ENCODE results near the gene ESPN. TPM values are rescaled to one million over a fixed set of nuclear protein-coding genes. Genes with fewer than 3 reads are reported as not detected.

ESPN gene
- polyA plus RNA-seq, 1 donor (not counting 4 experiments of a cell fraction or from before 2014, with no cell fraction given), result 0.47 TPM

DNA sequence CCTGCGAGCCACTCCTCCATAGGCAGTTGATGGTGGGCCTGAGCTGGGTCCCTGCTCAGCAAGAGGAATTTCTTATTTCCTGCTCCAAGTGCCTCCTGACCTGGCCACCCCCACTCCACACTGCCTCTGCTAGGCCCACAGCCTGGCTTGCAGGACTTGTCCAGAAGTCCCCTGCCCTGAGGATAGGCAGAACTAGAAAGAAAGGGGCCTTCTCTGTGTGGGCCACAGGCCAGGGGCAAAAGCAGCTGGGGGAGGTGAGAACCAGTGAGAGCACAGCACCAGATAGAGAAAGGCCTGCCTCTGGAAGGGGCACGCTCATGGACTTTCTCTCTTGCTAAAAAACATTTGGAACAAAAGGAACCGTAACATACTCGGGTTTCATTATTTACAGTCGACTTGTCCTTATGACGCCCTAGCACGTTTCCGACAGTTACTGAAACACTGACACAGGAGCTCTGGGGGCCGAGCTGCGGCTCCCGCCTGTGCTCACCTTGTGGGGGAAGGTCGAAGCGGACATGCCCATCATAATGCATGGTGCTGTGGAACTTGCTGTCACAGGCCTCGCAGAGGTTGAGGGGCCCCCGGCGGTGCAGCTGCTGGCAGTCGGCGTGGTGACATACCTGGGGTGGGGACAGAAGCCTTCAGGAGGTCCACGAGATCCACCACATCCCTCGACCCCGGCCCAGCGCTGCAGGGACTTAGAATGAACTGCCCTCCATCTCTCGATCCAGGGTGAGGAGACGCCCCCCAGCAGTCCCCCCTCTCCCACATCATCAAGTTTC lies 52.7 kb downstream of the ESPN start:
- Histone ChIP-seq H3K4me1 (ENCODE audit: control insufficient read depth, extremely low read depth, insufficient read depth, low read length) (peaks cover 10% of the 10 kb centered on the region), H3K79me2 (ENCODE audit: control insufficient read depth, insufficient read depth, low read length) (no peaks in the 10 kb centered on the region), H3K9ac (ENCODE audit: control insufficient read depth, extremely low read depth, insufficient read depth, low read length) (no peak overlapping the region), H3K9me3 (ENCODE audit: control insufficient read depth, low read depth, low read length) (no peaks in the 10 kb centered on the region), H3K36me3 (ENCODE audit: control insufficient read depth in 2 of 2, extremely low read depth in 1 of 2, insufficient read depth in 2 of 2, low read length in 2 of 2) (peaks cover 21 to 24% of the 10 kb centered on the region in 2 experiments), H3K4me2 (ENCODE audit: control insufficient read depth, extremely low read depth, insufficient read depth, low read depth, low read length) (no peak overlapping the region), H3K27me3 (ENCODE audit: control insufficient read depth, extremely low read depth, insufficient read depth, low read length) (no peaks in the 10 kb centered on the region), H3K27ac (ENCODE audit: control insufficient read depth, insufficient read depth, low read length) (no peak overlapping the region), H3K9me1 (ENCODE audit: control insufficient read depth, extremely low read depth, insufficient read depth, low read length) (peaks cover 2% of the 10 kb centered on the region), H4K20me1 (ENCODE audit: control insufficient read depth, extremely low read depth, insufficient read depth, low read length) (no peaks in the 10 kb centered on the region), H3K4me3 (ENCODE audit: control insufficient read depth in 2 of 3, extremely low read depth in 1 of 3, insufficient read depth in 2 of 3, low read depth in 1 of 3, low read length in 3 of 3) (no peak overlapping the region), H2AFZ (ENCODE audit: control insufficient read depth, low read length) (no peak overlapping the region)
- dilution Hi-C loops (cut with MboI; ENCODE audit: extremely low pct_ligation_motif_present, low sequenced_read_pairs), result no loop called here
- FAIRE-seq, result no peak
- DNase-seq (ENCODE audit: low read depth, low spot score), result no peak
- TF ChIP-seq, protein P1, sequence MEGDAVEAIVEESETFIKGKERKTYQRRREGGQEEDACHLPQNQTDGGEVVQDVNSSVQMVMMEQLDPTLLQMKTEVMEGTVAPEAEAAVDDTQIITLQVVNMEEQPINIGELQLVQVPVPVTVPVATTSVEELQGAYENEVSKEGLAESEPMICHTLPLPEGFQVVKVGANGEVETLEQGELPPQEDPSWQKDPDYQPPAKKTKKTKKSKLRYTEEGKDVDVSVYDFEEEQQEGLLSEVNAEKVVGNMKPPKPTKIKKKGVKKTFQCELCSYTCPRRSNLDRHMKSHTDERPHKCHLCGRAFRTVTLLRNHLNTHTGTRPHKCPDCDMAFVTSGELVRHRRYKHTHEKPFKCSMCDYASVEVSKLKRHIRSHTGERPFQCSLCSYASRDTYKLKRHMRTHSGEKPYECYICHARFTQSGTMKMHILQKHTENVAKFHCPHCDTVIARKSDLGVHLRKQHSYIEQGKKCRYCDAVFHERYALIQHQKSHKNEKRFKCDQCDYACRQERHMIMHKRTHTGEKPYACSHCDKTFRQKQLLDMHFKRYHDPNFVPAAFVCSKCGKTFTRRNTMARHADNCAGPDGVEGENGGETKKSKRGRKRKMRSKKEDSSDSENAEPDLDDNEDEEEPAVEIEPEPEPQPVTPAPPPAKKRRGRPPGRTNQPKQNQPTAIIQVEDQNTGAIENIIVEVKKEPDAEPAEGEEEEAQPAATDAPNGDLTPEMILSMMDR (optimal IDR thresholded peaks at IDR 0.05 in 1 of 3, IDR thresholded peaks at IDR 0.05 in 1 of 3, conservative IDR thresholded peaks at IDR 0.05 in 1 of 3; ENCODE audit: extremely low read depth in 1 of 3, insufficient read depth in 2 of 3, low read length in 3 of 3), result no peak
- no peak for TF ChIP-seq EZH2 (IDR thresholded peaks at IDR 0.05; ENCODE audit: low read length)

DNA sequence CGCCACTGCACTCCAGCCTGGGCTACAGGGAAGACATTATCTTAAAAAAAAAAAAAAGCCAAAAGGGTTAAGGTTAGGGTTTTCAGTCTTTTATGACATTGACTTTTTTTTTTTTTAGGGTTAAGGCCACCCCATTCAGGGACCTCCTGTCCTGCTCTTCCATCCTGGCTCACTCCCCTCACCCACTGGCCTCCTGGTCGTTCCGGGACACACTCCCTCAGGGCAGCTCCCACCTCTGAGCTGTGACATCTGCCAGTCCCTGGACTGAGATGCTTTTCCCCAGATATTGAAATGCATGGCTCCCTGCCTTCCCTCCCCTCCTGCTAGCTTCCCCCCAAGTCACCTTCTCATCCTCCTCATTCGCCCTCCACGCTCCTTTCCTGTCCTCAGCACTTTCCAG lies 57.2 kb downstream of the ESPN start:
- H3K4me3 ChIP-seq (ENCODE audit: control insufficient read depth in 2 of 3, extremely low read depth in 1 of 3, insufficient read depth in 2 of 3, low read depth in 1 of 3, low read length in 3 of 3), result no peak overlapping the region
- DNase-seq (ENCODE audit: low read depth, low spot score) (no peak), FAIRE-seq (no peak)
- TF ChIP-seq, protein P1 (optimal IDR thresholded peaks at IDR 0.05 in 1 of 3, IDR thresholded peaks at IDR 0.05 in 1 of 3, conservative IDR thresholded peaks at IDR 0.05 in 1 of 3; ENCODE audit: extremely low read depth in 1 of 3, insufficient read depth in 2 of 3, low read length in 3 of 3), result no peak
- TF ChIP-seq EZH2 (IDR thresholded peaks at IDR 0.05; ENCODE audit: low read length), result no peak
- H3K4me1 ChIP-seq (ENCODE audit: control insufficient read depth, extremely low read depth, insufficient read depth, low read length), result peaks cover 18% of the 10 kb centered on the region
- no peaks in the 10 kb centered on the region for H3K27me3 ChIP-seq (ENCODE audit: control insufficient read depth, extremely low read depth, insufficient read depth, low read length)
- no peaks in the 10 kb centered on the region for H3K9me3 ChIP-seq (ENCODE audit: control insufficient read depth, low read depth, low read length)
- H2AFZ ChIP-seq (ENCODE audit: control insufficient read depth, low read length), result no peak overlapping the region
- H3K36me3 ChIP-seq (ENCODE audit: control insufficient read depth in 2 of 2, extremely low read depth in 1 of 2, insufficient read depth in 2 of 2, low read length in 2 of 2), result peaks cover 10 to 26% of the 10 kb centered on the region in 2 experiments
- dilution Hi-C loops (cut with MboI; ENCODE audit: extremely low pct_ligation_motif_present, low sequenced_read_pairs), result no loop called here
- H4K20me1 ChIP-seq (ENCODE audit: control insufficient read depth, extremely low read depth, insufficient read depth, low read length), result no peaks in the 10 kb centered on the region
- no peak overlapping the region for H3K9ac ChIP-seq (ENCODE audit: control insufficient read depth, extremely low read depth, insufficient read depth, low read length)
- no peak overlapping the region for H3K4me2 ChIP-seq (ENCODE audit: control insufficient read depth, extremely low read depth, insufficient read depth, low read depth, low read length)
- H3K79me2 ChIP-seq (ENCODE audit: control insufficient read depth, insufficient read depth, low read length), result peaks cover 19% of the 10 kb centered on the region
- H3K27ac ChIP-seq (ENCODE audit: control insufficient read depth, insufficient read depth, low read length), result no peak overlapping the region
- H3K9me1 ChIP-seq (ENCODE audit: control insufficient read depth, extremely low read depth, insufficient read depth, low read length), result no peaks in the 10 kb centered on the region
